ENCODE data around the gene PABPC3.

DNA sequence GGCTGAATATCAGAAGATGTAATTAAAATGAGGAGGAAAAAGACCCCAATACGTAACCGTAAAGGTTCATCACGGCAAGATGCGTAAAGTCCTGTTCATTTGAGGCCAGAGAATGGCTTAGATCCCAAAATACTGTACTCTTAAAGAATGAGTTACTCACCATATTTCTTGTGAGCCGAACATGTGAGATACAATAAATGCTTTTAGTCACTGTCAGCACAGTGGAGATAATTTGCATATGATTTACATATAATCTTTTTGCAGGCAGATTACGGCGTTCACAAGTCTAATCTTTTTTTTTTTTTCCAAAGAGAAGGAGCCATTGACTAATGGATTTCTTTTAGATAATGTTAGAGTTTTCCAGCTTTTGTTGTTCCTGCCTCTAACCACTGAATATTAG is 47.8 kb downstream of the PABPC3 start:
- TF ChIP-seq, protein P1, sequence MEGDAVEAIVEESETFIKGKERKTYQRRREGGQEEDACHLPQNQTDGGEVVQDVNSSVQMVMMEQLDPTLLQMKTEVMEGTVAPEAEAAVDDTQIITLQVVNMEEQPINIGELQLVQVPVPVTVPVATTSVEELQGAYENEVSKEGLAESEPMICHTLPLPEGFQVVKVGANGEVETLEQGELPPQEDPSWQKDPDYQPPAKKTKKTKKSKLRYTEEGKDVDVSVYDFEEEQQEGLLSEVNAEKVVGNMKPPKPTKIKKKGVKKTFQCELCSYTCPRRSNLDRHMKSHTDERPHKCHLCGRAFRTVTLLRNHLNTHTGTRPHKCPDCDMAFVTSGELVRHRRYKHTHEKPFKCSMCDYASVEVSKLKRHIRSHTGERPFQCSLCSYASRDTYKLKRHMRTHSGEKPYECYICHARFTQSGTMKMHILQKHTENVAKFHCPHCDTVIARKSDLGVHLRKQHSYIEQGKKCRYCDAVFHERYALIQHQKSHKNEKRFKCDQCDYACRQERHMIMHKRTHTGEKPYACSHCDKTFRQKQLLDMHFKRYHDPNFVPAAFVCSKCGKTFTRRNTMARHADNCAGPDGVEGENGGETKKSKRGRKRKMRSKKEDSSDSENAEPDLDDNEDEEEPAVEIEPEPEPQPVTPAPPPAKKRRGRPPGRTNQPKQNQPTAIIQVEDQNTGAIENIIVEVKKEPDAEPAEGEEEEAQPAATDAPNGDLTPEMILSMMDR (IDR thresholded peaks at IDR 0.05 in 8 of 11, conservative IDR thresholded peaks at IDR 0.05 in 3 of 11), result no peak
- TF ChIP-seq POLR2A (IDR thresholded peaks at IDR 0.05), result no peak

Measured in spleen (tissue), 7 donors.